CD8-positive, alpha-beta memory T cell (primary cell): ENCODE measurements around the gene CCL20. TPM values are rescaled to one million over a fixed set of nuclear protein-coding genes. Genes with fewer than 3 reads are reported as not detected.
A peak's percentile ranks its signal among the peaks of the same experiment; 100 is the strongest.
"Not testable (repeated sequence)": the region's sequence is repeated elsewhere in the genome, so short reads cannot be mapped to it uniquely, and the experiment has no call there.

Experiments used
- CTCF ChIA-PET: fragments of 350-600 bp; sonication (Branson Sonifier 250); formaldehyde crosslinking; loops from one replicate; lab custom pipeline; 2021; ENCODE audit warnings: antibody characterized with exemption; lab: Charles Lee
- POLR2A ChIA-PET: fragments of 350-600 bp; sonication (Branson Sonifier 250); formaldehyde crosslinking; loops from one replicate; lab custom pipeline; 2021; ENCODE audit warnings: antibody characterized with exemption; lab: Charles Lee
- DNase-seq, 5 donors: peaks; one replicate each; pipeline versions ENCODE4 v3.0.0 to v3.0.0-alpha.2; 2020 to 2022; ENCODE audit warnings: mixed read lengths in 1 of 5
- H3K27ac ChIP-seq: one replicate; pipeline ENCODE4 v1.7.0; 2013; ENCODE audit warnings: low read depth, mild to moderate bottlenecking, low read length, moderate library complexity
- H3K27me3 ChIP-seq: 2 replicates; pipeline ENCODE4 v1.7.0; 2013; ENCODE audit warnings: low read length, mild to moderate bottlenecking; ENCODE audit not compliant: insufficient read depth, poor library complexity, severe bottlenecking
- H3K36me3 ChIP-seq: 2 replicates; pipeline ENCODE4 v1.7.0; 2013; ENCODE audit warnings: mild to moderate bottlenecking, low read length, moderate library complexity; ENCODE audit not compliant: insufficient read depth
- H3K4me1 ChIP-seq: 2 replicates; pipeline ENCODE4 v1.7.0; 2013; ENCODE audit warnings: mild to moderate bottlenecking, low read length, moderate library complexity; ENCODE audit not compliant: insufficient read depth
- H3K4me3 ChIP-seq: 2 replicates; pipeline ENCODE4 v1.7.0; 2013; ENCODE audit warnings: mild to moderate bottlenecking, low read length
- H3K9me3 ChIP-seq: 2 replicates; pipeline ENCODE4 v1.7.0; 2013; ENCODE audit warnings: mild to moderate bottlenecking, low read length
- H3K27ac Mint-ChIP-seq, 8 donors: one replicate each; pipeline ENCODE4 v1.8.0; 2020 to 2021; ENCODE audit warnings: mixed read lengths in 8 of 8, mild to moderate bottlenecking in 6 of 8, inconsistent platforms in 3 of 8, moderate library complexity in 3 of 8
- H3K27me3 Mint-ChIP-seq, 2 donors: one replicate each; pipeline ENCODE4 v1.8.0; 2020 to 2021; ENCODE audit warnings: mixed read lengths in 2 of 2, mild to moderate bottlenecking in 1 of 2, moderate library complexity in 1 of 2
- H3K36me3 Mint-ChIP-seq, 3 donors: one replicate each; pipeline ENCODE4 v1.8.0; 2020 to 2021; ENCODE audit warnings: mixed read lengths in 3 of 3, inconsistent platforms in 1 of 3, mild to moderate bottlenecking in 1 of 3
- H3K4me1 Mint-ChIP-seq, 3 donors: one replicate each; pipeline ENCODE4 v1.8.0; 2020 to 2021; ENCODE audit warnings: mixed read lengths in 3 of 3, inconsistent platforms in 1 of 3, mild to moderate bottlenecking in 1 of 3
- H3K4me3 Mint-ChIP-seq, 7 donors: one replicate each; pipeline ENCODE4 v1.8.0; 2020 to 2021; ENCODE audit warnings: mixed read lengths in 7 of 7, mild to moderate bottlenecking in 6 of 7, moderate library complexity in 4 of 7, inconsistent platforms in 2 of 7
- H3K9me3 Mint-ChIP-seq, 5 donors: one replicate each; pipeline ENCODE4 v1.8.0; 2020 to 2022; ENCODE audit warnings: mixed read lengths in 5 of 5, mild to moderate bottlenecking in 3 of 5, moderate library complexity in 2 of 5, inconsistent platforms in 1 of 5
- polyA plus RNA-seq: library from polyadenylated mRNA; unstranded; fragments of 300-500 nt; fragmentation: Illumina TruSeq; gene quantifications from one replicate; pipeline ENCODE4 v1.2.3, GENCODE V29; 2021
- total RNA-seq, 2 experiments: library from RNA; stranded (reverse); gene quantifications; one replicate each; pipeline ENCODE4 v1.2.3, GENCODE V29; 2021

The CCL20 gene
- total and polyA plus RNA-seq, 3 experiments from 2014 or later = 0.63 to 5.0 (median 3.5) TPM

GRCh38 chr2:227826563-227826962, 12.9 kb downstream of the CCL20 start:
- ChIA-PET CTCF (no interaction called here), POLR2A (no interaction called here)
- H3K27me3 Mint-ChIP-seq = peaks cover 0 to 4% of the 10 kb centered on the region in 2 donors
- Histone ChIP-seq H3K9me3 (no peaks in the 10 kb centered on the region), H3K27ac (no peak overlapping the region), H3K36me3 (no peaks in the 10 kb centered on the region), H3K27me3 (no peaks in the 10 kb centered on the region), H3K4me3 (no peak overlapping the region), H3K4me1 (no peaks in the 10 kb centered on the region)
- peaks cover 0 to 9% (median 0%) of the 10 kb centered on the region in 5 donors for H3K9me3 Mint-ChIP-seq
- peak overlapping the region in 5 of 7 donors; percentile 21 to 78 (median 52) for H3K4me3 Mint-ChIP-seq
- H3K36me3 Mint-ChIP-seq = no peaks in the 10 kb centered on the region
- H3K4me1 Mint-ChIP-seq = peaks cover 5 to 10% (median 7%) of the 10 kb centered on the region in 3 donors
- peak overlapping the region in 7 of 8 donors; percentile 75 to 95 (median 90) for H3K27ac Mint-ChIP-seq
- DNase-seq = peak in 2 of 5 donors; percentile 23 to 42

- Mint-ChIP-seq H3K27ac (peak overlapping the region in 7 of 8 donors; percentile 13 to 95 (median 86)), H3K36me3 (no peaks in the 10 kb centered on the region)
Observed at GRCh38 chr2:227827143-227827542, 13.5 kb downstream of the CCL20 start.

DNA sequence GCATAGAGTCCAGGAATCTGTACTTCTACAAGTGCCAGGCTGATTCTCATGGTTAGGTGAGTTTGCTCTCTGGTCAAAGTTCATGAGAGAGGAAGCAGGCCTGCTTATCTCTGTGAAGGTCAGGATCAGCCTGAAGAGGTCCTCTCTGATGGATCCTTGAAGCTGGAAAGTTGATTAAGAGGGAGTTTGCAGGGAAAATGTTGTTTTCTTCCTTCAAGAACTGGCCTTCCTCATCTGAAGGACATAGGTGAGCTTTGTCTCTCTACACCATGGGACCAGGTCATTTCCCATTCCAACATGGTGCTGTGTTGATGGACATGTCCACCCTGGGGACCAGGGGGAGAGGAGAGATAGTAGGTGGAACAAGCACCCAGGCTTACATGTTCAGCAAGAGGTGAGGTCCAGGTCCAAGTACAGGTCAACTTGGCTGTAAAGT, 14.9 kb downstream of the CCL20 start:
- no peaks in the 10 kb centered on the region for H3K4me1 ChIP-seq
- DNase-seq = no peak
- no peaks in the 10 kb centered on the region for H3K36me3 ChIP-seq
- Mint-ChIP-seq H3K36me3 (no peaks in the 10 kb centered on the region), H3K27me3 (peaks cover 0 to 4% of the 10 kb centered on the region in 2 donors), H3K27ac (peak overlapping the region in 3 of 8 donors; percentile 12 to 20 (median 12)), H3K9me3 (peaks cover 0 to 7% (median 0%) of the 10 kb centered on the region in 5 donors), H3K4me1 (peaks cover 5 to 10% (median 7%) of the 10 kb centered on the region in 3 donors), H3K4me3 (no peak overlapping the region)
- CTCF ChIA-PET = no interaction called here
- H3K27me3 ChIP-seq = no peaks in the 10 kb centered on the region
- no peak overlapping the region for H3K27ac ChIP-seq
- no peak overlapping the region for H3K4me3 ChIP-seq
- POLR2A ChIA-PET = no interaction called here
- no peaks in the 10 kb centered on the region for H3K9me3 ChIP-seq

More at GRCh38 chr2:227827143-227827542, 13.5 kb downstream of the CCL20 start:
- H3K4me3 ChIP-seq = no peak overlapping the region
- H3K36me3 ChIP-seq = no peaks in the 10 kb centered on the region
- Mint-ChIP-seq H3K9me3 (peaks cover 0 to 8% (median 0%) of the 10 kb centered on the region in 5 donors), H3K4me1 (peaks cover 5 to 10% (median 7%) of the 10 kb centered on the region in 3 donors), H3K4me3 (peak overlapping the region in 1 of 7 donors; percentile 3), H3K27me3 (peaks cover 0 to 4% of the 10 kb centered on the region in 2 donors)
- DNase-seq = no peak
- no peaks in the 10 kb centered on the region for H3K9me3 ChIP-seq
- H3K27ac ChIP-seq = no peak overlapping the region
- no peaks in the 10 kb centered on the region for H3K4me1 ChIP-seq
- CTCF ChIA-PET = no interaction called here
- H3K27me3 ChIP-seq = no peaks in the 10 kb centered on the region
- POLR2A ChIA-PET = no interaction called here

GRCh38 chr2:227829337-227829736, 15.7 kb downstream of the CCL20 start:
- Histone ChIP-seq H3K27ac (no peak overlapping the region), H3K36me3 (no peaks in the 10 kb centered on the region), H3K27me3 (no peaks in the 10 kb centered on the region), H3K9me3 (no peaks in the 10 kb centered on the region), H3K4me1 (no peaks in the 10 kb centered on the region), H3K4me3 (no peak overlapping the region)
- Mint-ChIP-seq H3K36me3 (no peaks in the 10 kb centered on the region), H3K27ac (peak overlapping the region in 1 of 8 donors; percentile 51), H3K4me3 (no peak overlapping the region), H3K4me1 (peaks cover 5 to 10% (median 7%) of the 10 kb centered on the region in 3 donors), H3K9me3 (peaks cover 0 to 4% (median 0%) of the 10 kb centered on the region in 5 donors), H3K27me3 (peaks cover 0 to 4% of the 10 kb centered on the region in 2 donors)
- no peak for DNase-seq
- ChIA-PET CTCF (no interaction called here), POLR2A (no interaction called here)

DNA sequence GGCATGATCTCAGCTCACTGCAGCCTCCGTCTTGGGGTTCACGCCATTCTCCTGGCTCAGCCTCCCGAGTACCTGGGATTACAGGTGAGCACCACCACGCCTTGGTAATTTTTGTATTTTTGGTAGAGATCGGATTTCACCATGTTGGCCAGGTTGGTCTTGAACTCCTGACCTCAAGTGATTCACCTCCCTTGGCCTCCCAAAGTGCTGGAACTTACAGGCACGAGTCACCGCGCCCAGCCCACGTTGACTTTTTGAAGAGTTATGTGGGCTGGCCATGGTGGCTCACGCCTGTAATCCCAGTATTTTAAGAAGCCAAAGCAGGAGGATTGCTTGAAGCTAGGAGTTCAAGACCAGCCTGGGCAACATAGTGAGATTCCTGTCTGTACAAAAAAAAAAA, 20.8 kb downstream of the CCL20 start:
- peaks cover 0 to 4% of the 10 kb centered on the region in 2 donors for H3K27me3 Mint-ChIP-seq
- no peaks in the 10 kb centered on the region for H3K4me1 Mint-ChIP-seq
- H3K4me3 Mint-ChIP-seq = no peak overlapping the region
- POLR2A ChIA-PET = no interaction called here
- no peak overlapping the region for H3K27ac Mint-ChIP-seq
- DNase-seq = no peak
- no peaks in the 10 kb centered on the region for H3K4me1 ChIP-seq
- no peak overlapping the region for H3K4me3 ChIP-seq
- peaks cover 0 to 32% (median 10%) of the 10 kb centered on the region in 5 donors for H3K9me3 Mint-ChIP-seq
- CTCF ChIA-PET = no interaction called here
- H3K9me3 ChIP-seq = no peaks in the 10 kb centered on the region
- no peaks in the 10 kb centered on the region for H3K27me3 ChIP-seq
- H3K36me3 ChIP-seq = no peaks in the 10 kb centered on the region
- no peak overlapping the region for H3K27ac ChIP-seq
- peaks cover 0 to 26% (median 0%) of the 10 kb centered on the region in 3 donors for H3K36me3 Mint-ChIP-seq

DNA sequence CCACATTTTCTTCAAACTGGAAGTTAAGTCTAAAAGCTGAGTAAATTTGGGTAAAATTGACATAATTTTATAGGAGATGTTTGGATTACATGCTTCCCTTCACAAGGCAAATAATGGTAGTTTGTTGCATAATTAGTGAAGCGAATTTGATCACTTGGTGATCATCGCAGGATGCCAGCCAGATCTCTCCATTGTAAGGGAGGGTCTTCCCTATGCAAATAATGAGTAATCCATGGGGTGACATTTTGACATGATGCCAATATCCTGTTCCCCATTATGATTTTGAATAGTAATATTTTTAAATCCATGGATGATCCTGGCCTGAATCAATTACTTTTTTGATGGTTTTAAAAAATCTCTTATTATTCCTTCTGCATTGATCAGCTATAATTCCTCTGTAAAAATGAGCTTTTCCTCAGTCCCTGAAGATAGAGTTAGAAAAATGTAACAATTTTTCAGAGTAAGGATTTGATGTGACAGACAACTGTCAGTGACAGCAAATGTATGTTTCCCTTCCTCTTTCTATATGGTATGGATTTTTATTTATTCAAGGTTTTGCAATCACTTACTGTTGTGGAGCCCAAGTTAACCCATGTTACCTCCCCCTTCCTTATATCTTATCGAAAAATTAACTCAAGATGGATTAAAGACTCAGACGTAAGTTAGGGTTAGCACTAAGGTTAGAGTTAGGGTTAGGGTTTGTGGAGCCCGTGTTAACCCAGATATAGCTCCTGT, 21.4 kb downstream of the CCL20 start:
- H3K36me3 ChIP-seq = no peaks in the 10 kb centered on the region
- Mint-ChIP-seq H3K27ac (no peak overlapping the region), H3K4me3 (no peak overlapping the region), H3K27me3 (peaks cover 0 to 3% of the 10 kb centered on the region in 2 donors), H3K9me3 (peaks cover 0 to 32% (median 8%) of the 10 kb centered on the region in 5 donors), H3K36me3 (peaks cover 0 to 26% (median 0%) of the 10 kb centered on the region in 3 donors), H3K4me1 (no peaks in the 10 kb centered on the region)
- no peak overlapping the region for H3K27ac ChIP-seq
- no peak overlapping the region for H3K4me3 ChIP-seq
- H3K4me1 ChIP-seq = no peaks in the 10 kb centered on the region
- no peaks in the 10 kb centered on the region for H3K9me3 ChIP-seq
- ChIA-PET CTCF (no interaction called here), POLR2A (no interaction called here)
- no peaks in the 10 kb centered on the region for H3K27me3 ChIP-seq
- no peak for DNase-seq

- H3K27ac Mint-ChIP-seq, H3K27me3 Mint-ChIP-seq, H3K4me1 Mint-ChIP-seq, H3K4me3 ChIP-seq, POLR2A ChIA-PET, DNase-seq, H3K9me3 ChIP-seq, H3K4me1 ChIP-seq, H3K4me3 Mint-ChIP-seq, H3K36me3 ChIP-seq, H3K27ac ChIP-seq, H3K27me3 ChIP-seq, CTCF ChIA-PET: not testable (repeated sequence)
- peaks cover 0 to 35% (median 0%) of the 10 kb centered on the region in 3 donors for H3K36me3 Mint-ChIP-seq
- H3K9me3 Mint-ChIP-seq = peaks cover 0 to 39% (median 8%) of the 10 kb centered on the region in 5 donors
Observed at GRCh38 chr2:227839339-227840129, 25.9 kb downstream of the CCL20 start.

GRCh38 chr2:227846831-227847230, 33.2 kb downstream of the CCL20 start:
- H3K9me3 ChIP-seq = no peaks in the 10 kb centered on the region
- H3K27me3 ChIP-seq = no peaks in the 10 kb centered on the region
- H3K27me3 Mint-ChIP-seq = peaks cover 2 to 3% of the 10 kb centered on the region in 2 donors
- CTCF ChIA-PET = no interaction called here
- no peak overlapping the region for H3K27ac ChIP-seq
- H3K4me1 Mint-ChIP-seq = peaks cover 4 to 23% (median 19%) of the 10 kb centered on the region in 3 donors
- no peaks in the 10 kb centered on the region for H3K36me3 ChIP-seq
- peak overlapping the region in 7 of 8 donors; percentile 10 to 100 (median 94) for H3K27ac Mint-ChIP-seq
- no peak for DNase-seq
- POLR2A ChIA-PET = no interaction called here
- H3K4me1 ChIP-seq = no peaks in the 10 kb centered on the region
- H3K4me3 Mint-ChIP-seq = peak overlapping the region in 6 of 7 donors; percentile 59 to 83 (median 79)
- H3K36me3 Mint-ChIP-seq = peaks cover 0 to 5% (median 0%) of the 10 kb centered on the region in 3 donors
- no peak overlapping the region for H3K4me3 ChIP-seq
- H3K9me3 Mint-ChIP-seq = peaks cover 0 to 2% (median 0%) of the 10 kb centered on the region in 5 donors
